Hepatocyte (in vitro differentiated cells): Measurements from ENCODE around the gene PRL.

ENCODE experiments used
- EZH2 ChIP-seq: fragments of 200-600 bp; sonication (generic); IDR thresholded peaks from 2 replicates; pipeline ENCODE4 v1.6.1; 2016; ENCODE audit warnings: antibody characterized with exemption, mild to moderate bottlenecking, borderline replicate concordance
- TF ChIP-seq, protein P1 (sequence below): fragments of 200-600 bp; sonication (generic); IDR thresholded peaks from 2 replicates; pipeline ENCODE4 v1.5.1; 2016; ENCODE audit warnings: antibody characterized with exemption, mild to moderate bottlenecking; ENCODE audit not compliant: poor library complexity

GRCh38 chr6:22327881-22328280, 31.0 kb upstream of the PRL start:
- TF ChIP-seq, protein P1, sequence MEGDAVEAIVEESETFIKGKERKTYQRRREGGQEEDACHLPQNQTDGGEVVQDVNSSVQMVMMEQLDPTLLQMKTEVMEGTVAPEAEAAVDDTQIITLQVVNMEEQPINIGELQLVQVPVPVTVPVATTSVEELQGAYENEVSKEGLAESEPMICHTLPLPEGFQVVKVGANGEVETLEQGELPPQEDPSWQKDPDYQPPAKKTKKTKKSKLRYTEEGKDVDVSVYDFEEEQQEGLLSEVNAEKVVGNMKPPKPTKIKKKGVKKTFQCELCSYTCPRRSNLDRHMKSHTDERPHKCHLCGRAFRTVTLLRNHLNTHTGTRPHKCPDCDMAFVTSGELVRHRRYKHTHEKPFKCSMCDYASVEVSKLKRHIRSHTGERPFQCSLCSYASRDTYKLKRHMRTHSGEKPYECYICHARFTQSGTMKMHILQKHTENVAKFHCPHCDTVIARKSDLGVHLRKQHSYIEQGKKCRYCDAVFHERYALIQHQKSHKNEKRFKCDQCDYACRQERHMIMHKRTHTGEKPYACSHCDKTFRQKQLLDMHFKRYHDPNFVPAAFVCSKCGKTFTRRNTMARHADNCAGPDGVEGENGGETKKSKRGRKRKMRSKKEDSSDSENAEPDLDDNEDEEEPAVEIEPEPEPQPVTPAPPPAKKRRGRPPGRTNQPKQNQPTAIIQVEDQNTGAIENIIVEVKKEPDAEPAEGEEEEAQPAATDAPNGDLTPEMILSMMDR: no peak
- TF ChIP-seq EZH2: no peak
